PC-3 (cell line): ENCODE measurements around the gene POLDIP2.

Experiments
- CTCF ChIP-seq: fragments of 300-600 bp; sonication (generic); conservative IDR thresholded peaks from 2 replicates; pipeline ENCODE4 v1.5.1; 2017; ENCODE audit warnings: antibody characterized with exemption, low read depth, mild to moderate bottlenecking, low read length
- EZH2phosphoT487 ChIP-seq: fragments of 300-600 bp; sonication (generic); IDR thresholded peaks from 2 replicates; pipeline ENCODE4 v1.6.1; 2018; ENCODE audit warnings: mild to moderate bottlenecking, antibody characterized with exemption, low read length, borderline replicate concordance

- TF ChIP-seq CTCF (no peak), EZH2phosphoT487 (no peak)
Measured at GRCh38 chr17:28357901-28358197, 522 bp upstream of the POLDIP2 start.
